Stimulated activated CD4-positive, alpha-beta T cell treated with anti-CD3 and anti-CD28 coated beads, Interleukin-12 subunit alpha, Interleukin-12 subunit beta, amount 100 ng/mL, for 48 hours (primary cell): ENCODE results near the gene GAS6.

Experiments used
- DNase-seq, 3 donors: peaks; one replicate each; pipeline ENCODE4 v3.0.0-alpha.2; 2020; ENCODE audit warnings: low read depth in 2 of 3, low spot score in 1 of 3

The GAS6 gene

DNA sequence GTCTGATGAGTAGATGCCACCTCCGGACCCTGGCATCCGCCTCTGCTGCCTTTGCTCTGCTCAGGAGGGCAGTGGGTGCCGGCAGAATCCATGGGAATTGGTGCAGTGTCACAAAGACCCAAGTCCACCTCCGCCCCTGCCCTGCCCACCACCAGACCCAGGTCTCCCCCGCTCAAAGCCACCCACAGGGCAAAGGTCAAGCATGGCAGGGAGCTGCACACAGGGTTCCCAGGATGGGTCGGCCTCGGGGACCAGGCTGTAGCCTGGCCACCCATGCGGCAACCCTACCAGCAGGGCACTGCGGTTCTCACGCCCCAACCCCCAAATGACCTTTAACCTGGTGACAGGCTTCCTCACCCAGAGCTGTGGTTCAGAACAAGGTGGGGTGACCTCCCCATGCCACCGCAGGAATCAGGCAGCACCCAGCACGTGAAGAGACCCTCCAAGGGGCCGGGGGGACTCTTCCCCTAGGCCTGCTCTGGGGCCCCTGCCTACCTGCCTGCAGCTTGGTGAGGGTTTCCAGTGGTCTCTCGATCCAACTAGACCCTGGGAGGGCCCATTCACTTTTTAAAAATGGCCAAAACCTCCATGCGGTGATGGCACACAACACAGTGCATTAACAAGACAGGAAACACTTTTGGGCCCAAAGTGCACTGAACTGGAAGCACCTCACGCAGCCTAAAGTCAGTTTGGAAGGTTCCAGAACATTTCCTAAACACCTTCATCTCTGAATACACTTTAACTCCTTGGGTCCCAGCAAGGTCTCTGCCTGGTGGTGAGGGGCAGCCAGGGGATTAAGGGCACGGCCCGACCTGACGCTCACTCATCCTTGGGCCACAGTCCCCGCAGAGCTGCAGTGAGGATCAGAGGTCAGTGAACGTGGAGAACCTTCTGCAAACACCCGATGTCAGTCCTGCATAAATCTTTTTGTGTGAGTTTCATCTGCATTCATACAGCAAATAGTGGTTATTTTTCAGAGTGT is 11.0 kb downstream of the GAS6 start:
- DNase-seq, result no peak

DNA sequence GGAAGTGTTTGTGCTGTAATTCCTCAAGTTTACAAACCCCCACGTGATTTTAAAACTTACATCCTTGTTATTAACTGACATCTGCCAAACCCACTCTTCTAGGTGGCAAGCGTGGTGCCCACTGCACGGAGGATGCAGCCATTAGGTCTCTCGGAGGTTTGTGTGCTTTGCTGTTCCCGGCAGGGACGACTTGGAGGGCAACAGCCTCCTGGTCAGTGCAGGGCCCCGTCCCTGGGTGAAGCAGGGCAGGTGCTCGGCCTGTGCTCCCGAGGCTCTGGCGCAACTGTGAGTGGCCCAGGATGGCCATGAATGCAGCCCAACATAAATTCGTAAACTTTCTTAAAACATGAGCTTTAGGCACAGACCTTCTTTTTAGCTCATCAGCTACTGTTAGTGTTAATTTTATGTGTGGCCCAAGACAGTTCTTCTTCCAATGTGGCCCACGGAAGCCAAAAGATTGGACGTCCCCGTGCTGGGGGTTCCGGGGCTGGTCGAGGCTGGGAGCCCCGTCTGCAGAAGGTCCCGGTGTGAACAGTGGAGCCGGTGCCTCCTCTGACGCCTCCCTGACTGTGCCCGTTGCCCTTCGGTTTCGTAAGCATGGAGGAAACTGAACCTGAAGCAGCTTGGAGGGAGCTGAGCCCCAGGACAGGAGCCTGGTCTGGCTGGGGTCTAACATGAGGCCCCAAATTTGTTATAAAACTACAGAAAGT is 11.9 kb downstream of the GAS6 start:
- no peak for DNase-seq

DNA sequence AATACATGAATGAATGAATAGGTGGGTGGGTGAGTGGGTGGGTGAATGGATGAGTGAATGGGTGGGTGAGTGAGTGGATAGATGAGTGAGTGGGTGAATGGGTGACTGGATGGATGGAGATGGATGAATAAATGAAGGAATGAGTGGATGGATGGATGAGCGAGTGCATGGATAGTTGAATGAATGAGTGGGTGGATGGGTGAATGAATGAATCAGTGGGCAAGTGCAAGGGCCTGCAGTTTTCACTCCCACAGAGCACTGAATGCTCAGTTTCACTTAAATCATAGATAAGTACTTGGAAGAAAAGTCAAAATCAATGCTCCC is 12.4 kb downstream of the GAS6 start:
- no peak for DNase-seq

DNA sequence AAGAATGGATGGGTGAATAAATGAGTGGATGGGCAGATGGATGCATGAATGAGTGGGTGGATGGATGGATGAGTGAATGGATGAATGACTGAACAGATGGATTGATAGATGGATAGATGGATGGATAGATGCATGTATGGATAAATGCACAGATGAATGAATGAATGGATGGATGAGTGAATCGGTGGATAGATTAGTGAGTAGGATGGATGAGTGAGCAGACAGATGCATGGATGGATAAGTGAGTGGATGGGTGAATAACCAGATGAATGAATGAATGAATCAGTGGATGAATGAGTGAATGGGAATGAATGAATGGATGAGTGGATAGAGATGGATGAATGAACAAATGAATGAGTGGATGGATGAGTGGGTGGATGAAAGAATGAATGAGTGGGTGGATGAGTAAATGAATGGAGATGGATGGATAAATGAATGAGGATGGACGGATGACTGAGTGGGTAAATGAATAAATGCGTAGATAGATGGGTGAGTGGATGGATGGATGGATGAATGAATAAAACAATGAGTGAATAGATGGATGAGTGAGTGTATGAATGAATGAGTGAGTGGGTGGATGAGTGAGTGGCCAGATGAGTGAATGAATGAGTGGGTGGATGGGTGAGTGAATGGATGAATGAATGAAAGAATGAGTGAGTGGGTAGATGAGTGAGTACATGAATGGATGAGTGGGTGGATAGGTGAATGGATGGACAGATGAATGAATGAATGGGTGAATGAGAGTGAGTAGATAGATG is 13.0 kb downstream of the GAS6 start:
- DNase-seq, result no peak

DNA sequence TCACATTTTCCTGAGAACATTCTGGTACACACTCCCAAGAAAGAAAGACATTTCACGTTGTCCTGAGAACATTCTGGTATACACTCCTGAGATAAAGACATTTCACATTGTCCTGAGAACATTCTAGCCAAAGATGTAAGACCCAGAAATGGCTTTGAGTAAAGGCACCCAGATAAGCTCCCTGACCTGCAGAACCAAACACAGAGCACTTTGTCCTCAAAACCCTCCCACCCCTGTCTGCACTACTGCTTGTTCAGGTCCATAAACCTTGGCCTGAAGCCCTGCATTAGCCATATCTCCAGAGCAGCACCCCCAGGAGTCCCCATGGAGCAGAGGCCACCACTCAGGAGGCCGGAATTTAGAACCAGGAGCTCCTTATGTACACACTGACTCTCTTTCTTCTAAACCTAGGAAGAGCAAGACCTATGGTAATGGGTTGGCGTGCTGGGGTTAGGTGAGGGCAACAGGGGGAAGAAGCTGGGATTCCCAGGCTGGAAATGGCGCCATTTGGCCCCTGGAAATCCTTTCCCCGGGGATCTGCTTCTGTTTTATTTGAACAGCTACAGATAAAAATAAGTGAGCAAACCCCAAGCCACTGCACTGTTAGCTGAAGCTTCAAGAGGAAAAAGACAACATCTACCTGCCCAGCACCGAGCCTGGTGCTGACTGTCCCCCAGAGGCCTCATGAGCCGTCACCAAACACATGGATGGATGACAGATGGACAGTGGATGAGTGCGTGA is 13.7 kb downstream of the GAS6 start:
- no peak for DNase-seq

DNA sequence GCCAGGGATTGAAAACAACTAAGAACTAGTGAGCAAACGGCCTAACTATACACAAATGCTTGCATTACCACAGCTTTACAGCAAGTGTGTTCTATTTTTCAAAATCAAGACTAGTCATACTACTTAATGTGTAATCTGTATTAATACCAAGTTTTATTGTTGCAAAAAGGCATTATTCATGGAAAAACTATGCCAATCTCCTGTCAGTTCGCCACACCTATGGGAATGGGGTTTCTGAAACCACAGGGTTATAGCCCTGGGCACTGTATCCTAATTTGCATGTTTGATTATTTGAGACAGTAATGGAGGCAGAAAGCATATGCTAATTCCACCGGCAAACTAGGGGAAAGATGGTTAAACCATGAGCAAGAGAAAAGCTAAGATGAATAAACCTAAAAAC is 14.3 kb downstream of the GAS6 start:
- DNase-seq, result no peak

DNA sequence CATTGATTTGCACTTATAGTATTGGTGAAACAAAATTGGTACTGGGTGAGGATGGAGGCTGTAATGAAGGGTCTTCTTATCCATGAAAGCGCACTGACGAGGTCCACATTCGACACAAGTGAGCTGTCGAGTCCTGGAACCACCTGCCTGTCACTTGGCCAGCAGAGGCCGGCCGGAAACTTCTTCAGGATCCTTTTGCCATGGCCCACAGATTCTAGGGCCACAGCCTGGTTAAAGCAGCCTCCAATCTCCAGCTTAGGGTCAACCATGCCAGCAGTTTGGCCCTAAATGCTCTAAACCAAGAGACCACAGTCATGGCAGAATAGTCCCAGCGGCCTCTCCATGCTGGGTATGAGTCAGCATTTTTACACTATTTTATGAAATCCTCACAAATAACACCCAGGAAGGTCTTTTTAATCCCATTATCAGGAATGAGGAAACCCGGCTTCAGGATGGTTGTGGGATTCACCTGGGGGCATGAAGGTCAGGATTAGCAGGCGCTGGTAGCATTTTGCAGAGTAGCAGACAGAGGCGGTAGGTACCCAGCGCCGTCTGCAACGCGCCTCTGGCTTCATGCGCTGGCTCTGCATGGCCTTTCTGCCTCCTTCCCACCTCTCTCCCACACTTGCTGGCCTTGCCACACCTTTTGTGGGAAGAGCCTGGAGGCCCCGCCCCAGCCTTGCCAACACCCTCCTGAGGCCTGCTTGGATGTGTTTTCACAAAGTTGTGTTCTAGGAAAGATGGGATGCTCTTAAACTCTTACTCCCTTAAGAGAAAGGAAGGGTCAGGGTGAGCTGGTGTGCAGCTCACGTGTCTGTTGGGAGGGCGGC is 15.2 kb downstream of the GAS6 start:
- no peak for DNase-seq

DNA sequence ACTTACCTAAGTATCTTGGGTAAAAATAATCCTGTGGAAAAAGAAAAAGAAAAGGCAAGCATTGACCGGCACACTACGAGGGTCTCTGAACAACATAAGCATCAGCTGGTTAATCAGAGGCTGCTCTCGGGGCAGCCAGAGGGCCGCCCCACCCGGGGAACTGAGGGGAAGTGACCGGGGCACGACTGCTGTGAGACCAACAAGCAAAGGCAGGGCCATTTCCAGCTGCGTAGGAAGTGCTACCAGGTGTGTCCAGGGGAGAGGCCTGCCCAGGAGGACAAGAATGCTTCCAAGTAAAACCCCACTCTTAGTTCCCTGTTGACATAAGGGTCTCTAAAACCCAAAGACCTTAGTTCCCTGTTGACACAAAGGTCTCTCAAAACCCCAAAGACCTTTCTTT is 15.9 kb downstream of the GAS6 start:
- DNase-seq, result no peak

DNA sequence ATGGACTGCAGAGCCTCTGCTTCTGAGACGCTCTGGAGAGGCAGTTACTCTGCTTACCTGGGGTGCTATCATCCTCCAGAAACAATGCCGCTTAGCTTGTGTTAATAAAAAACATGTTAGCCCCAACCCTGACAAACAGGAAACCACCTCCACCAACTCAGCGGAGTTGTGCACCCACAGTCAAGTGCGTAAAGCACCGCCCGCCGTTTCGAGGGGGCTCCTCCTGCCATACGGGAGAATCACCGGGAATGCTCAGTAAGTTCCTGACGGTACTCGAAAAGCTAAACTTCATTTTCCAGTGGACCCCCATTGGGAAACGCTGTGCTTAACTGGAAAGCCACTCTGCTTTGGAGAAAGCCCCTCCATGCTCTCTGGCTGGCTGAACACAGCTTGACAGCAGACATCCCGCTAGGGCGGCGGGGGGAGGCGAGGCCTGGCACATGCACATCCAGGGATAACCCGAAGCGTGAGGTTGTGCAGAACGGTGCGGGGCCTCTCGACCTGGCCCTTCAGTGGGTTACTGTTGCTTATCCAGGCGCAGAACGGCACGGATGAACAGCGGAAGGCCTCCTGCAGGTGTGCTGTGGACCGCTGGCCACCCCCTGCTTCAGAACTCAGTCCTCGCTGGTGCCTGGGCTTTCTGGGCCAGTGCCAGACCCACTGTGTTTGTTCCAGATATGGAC is 17.1 kb downstream of the GAS6 start:
- no peak for DNase-seq

DNA sequence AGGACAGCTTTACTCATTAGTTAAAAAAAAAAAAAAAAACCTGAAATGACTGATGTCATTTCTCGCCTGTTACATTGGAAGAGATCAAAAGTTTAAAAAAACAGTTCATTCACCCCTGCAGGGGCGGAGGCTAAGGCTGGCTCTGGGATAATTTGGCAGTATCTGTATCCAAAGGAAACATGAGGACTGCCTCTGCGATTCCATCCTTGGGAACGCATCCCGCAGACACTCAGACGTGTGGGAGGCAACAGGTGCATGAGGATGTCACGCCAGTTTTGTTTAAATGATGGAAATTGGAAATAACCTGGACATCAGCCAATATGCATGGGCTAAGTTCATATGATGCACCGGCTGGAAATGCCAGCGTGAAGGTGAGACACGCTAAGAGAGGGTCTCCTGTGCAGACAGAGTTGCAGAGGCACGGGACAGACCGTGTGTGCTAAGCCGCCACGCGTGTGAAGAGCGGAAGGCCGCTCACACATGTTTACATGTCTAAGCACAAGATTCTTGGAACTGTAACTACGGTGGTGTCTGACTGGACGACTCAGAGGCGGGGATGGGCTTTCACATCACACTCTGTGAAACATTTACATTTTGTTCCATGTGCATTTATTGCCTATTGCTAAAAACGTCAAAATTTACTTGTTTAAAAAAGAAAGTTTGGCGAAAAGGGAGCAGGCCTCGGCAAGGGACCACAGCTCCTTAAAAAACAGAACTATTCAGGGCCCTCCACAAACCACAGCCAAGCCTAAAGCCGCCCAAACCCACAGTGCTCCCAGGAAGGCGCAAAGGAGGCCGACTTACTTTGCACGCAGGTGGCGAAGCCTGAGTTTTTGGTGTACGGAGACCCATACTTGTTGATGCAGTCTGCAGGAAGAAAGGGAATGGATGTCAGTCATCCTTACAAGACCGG is 17.9 kb downstream of the GAS6 start:
- no peak for DNase-seq

DNA sequence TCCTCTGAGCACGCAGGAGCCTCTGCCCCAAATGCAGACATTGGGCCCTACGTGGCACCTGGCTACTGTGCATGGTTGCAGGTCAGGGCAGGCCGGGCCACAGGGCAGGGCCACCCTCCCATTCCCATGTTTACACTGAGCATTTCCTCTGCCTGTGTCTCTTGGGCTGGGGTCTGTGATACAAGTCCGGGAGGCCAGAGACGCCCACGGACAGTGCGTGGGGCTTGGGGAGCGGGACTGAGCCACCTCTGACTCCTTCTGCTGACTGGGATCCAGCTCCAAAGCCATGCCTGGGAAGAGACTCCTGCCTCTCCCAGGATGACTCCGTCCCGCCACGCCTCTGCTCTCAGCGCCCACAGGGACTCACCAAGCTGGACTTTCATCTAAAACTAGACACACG is 18.8 kb downstream of the GAS6 start:
- no peak for DNase-seq

DNA sequence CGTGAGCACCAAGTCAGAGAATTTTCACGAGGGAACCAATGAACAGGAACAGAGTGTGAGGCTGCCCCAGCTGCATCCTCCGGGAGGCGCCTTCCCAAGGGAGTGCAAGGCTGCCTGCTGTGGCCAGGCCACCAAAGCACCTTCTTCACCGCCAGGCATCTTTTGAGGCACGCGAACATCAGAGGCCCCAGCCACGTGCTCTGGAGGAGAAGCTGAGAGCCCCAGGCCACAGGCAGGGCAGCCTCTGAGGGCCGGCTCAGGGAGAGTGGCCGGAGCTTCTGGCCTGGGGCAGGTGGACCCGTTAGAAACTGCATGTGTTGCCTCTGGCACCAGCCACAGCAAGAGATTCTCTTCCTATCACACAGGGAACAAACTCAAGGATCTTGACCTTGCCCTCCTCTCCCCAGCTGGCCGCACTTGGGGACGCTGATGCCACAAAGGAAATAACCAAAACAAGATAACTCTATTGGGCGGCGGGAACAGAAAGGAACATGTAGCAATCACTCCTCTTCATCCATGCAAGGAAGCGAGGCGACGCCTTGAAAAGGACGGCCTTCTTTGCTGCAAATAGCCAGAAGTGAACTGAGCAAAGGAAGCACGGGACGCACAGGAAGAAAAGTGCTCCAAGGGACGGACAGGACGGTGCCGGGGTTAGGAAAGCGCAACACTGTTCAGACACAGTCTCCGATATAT is 19.9 kb downstream of the GAS6 start:
- DNase-seq, result no peak

DNA sequence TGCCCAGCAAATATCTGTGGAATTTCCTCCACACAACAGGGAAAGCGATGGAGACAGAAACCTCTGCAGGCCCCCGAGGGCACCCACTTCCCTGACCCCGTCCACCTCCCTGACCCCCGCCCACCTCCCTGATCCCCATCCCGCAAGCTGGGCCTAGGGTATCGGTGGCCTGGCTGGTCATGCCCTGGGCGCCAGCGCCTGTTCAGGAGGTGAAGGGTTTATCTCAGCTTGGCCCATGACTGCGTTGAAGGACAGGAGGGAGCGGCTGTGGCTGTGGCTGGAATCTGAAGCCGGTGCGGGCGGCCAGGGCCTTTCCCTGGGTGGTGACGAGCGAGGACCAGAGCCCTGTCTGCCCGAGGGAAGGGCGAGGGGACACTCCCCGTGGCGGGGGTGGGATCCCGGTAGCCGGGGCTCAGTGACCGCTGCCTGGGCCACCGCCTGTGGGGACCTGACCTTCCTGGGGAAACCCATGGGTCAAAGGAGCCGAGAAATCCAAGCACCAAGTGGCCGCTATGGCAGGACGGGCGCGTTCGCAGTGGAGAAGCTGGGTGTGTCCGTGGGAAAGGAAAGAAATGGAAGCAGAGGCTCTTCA is 20.7 kb downstream of the GAS6 start:
- DNase-seq, result no peak

DNA sequence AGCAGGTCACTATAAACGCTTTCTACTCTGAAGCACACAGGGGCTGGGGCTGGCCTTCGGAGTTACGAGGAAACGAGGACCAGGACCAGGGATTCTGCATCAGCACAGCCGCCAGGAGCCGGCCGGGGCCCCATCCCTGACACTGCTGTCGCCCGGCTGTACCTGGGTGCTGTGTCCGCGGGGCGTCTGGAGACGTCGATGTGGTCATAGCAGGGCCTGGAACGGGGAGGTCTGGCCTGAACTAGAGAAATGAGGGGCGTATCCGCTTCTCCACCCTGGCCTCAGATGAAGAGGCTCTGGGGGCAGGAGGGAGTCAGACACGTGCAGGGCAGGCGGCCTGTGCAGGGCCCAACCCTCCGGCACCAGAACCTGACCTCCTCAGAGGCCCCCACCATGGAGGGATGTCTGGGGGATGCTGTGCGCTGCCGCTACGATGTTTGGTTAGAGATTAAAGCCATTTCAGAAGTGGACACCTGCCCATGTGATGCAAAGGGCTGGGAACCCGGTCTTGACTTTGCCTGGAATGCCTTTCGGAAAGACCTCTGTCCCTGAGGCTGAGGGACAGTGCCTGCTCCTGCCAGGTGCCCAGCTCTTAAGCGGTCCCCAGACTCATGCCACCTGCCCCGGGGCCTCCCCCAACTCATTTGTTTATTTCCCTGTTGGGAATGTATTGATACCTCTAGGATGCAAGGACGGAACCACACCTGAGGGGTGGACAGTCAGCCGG is 21.4 kb downstream of the GAS6 start:
- DNase-seq, result no peak

DNA sequence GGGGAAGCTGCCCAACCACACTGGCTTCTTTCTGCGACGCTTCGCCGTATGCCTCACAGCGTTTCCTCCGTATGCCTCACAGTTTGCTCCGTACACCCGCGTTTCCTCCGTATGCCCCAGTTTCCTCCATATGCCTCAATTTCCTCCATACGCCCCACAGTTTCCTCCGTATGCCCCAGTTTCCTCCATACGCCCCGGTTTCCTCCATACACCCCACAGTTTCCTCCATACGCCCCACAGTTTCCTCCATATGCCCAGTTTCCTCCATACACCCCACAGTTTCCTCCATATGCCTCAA is 22.6 kb downstream of the GAS6 start:
- DNase-seq, result no peak

DNA sequence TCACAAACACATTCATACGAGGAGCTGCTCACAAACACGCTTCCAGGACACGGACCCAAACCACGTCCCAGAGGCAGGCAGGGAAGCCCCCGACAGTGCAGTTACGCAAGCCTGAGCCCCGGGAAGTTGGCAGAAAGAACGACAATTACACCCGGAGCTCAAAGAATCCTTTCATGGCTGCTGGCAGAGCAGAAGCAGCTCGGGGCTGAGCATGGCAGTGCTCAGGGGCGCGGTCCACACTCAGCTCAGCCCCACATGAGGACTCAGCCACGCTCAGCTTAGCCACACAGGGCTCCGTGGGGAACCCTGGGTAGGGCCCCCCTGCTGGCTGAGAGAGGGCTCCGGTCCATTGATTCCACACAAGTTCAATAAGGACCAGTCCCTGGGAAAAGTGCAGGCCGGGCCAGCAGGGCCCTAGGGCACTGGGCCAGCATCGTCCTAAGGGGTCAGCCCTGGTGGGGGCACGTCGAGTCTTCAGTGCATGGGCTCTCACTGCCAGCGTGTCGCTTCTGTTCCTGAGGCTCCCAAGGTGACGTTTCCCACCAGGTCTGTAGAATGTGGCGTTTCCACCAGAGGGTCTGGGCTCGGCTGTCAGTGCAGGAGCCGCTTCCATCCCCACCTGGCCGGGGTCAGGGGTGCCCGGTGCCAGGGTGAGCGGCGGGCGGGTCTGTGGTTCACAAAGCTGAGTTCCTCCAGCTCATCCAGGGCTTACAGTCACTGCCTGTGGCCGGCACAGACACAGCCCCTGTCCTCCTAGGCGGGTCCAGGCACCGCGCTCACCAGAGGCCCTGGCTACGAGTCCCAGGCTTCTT is 23.1 kb downstream of the GAS6 start:
- DNase-seq, result no peak
